ENCODE results near the gene CEP43. TPM values are rescaled to one million over a fixed set of nuclear protein-coding genes. Genes with fewer than 3 reads are reported as not detected.

Gene CEP43
- total RNA-seq, 1 experiment from 2014 or later, result 19.7 TPM

- peaks cover 6% of the 10 kb centered on the region; the same call in 1 of the 2 replicates for H3K9me3 ChIP-seq (ENCODE audit: insufficient read depth, low read depth)
- intact Hi-C loops (cut with micrococcal nuclease; ENCODE audit: unreplicated experiment), result no loop called here
These were observed 27.1 kb upstream of the CEP43 start for GRCh38 chr6:166972101-166972500.

GRCh38 chr6:166976636-166977035 lies 22.6 kb upstream of the CEP43 start:
- no peak overlapping the region for H2AFZ ChIP-seq
- no peaks in the 10 kb centered on the region for H4K20me1 ChIP-seq (ENCODE audit: insufficient read depth)
- H3K4me1 ChIP-seq (replicated peaks; ENCODE audit: insufficient read depth), result no peaks in the 10 kb centered on the region
- CTCF ChIA-PET, result no interaction called here
- TF ChIP-seq EZH2 (IDR thresholded peaks at IDR 0.05; ENCODE audit: low read depth), result no peak
- no peak for TF ChIP-seq CTCF (conservative IDR thresholded peaks at IDR 0.05)
- H3K36me3 ChIP-seq (ENCODE audit: low read depth), result no peaks in the 10 kb centered on the region
- H3K4me3 ChIP-seq, result no peak overlapping the region
- no peak overlapping the region for H3K27ac ChIP-seq
- no peaks in the 10 kb centered on the region for H3K9me2 ChIP-seq (ENCODE audit: insufficient read depth)
- no peaks in the 10 kb centered on the region for H3F3A ChIP-seq (ENCODE audit: insufficient read depth, low read depth)
- intact Hi-C loops (cut with micrococcal nuclease; ENCODE audit: unreplicated experiment), result no loop called here
- no peaks in the 10 kb centered on the region for H3K9me3 ChIP-seq (ENCODE audit: insufficient read depth, low read depth)
- POLR2A ChIA-PET (ENCODE audit: unreplicated experiment), result no interaction called here
- no peaks in the 10 kb centered on the region for H3K79me2 ChIP-seq (ENCODE audit: low read depth)
- no TSS peak for BruUV-seq (replicated peaks)
- no peak for DNase-seq
- no peaks in the 10 kb centered on the region for H3K27me3 ChIP-seq (ENCODE audit: insufficient read depth, low read depth)
- no peak overlapping the region for H3K4me2 ChIP-seq

More at GRCh38 chr6:166972101-166972500, 27.1 kb upstream of the CEP43 start:
- Histone ChIP-seq H3K79me2 (ENCODE audit: low read depth) (no peaks in the 10 kb centered on the region), H3K36me3 (ENCODE audit: low read depth) (no peaks in the 10 kb centered on the region), H2AFZ (no peak overlapping the region), H3K27me3 (ENCODE audit: insufficient read depth, low read depth) (no peaks in the 10 kb centered on the region), H3K4me2 (no peak overlapping the region), H3F3A (ENCODE audit: insufficient read depth, low read depth) (peaks cover under 1% of the 10 kb centered on the region; the same call in 1 of the 2 replicates), H3K27ac (no peak overlapping the region), H3K4me1 (replicated peaks; ENCODE audit: insufficient read depth) (no peaks in the 10 kb centered on the region), H3K9me2 (ENCODE audit: insufficient read depth) (no peaks in the 10 kb centered on the region), H4K20me1 (ENCODE audit: insufficient read depth) (no peaks in the 10 kb centered on the region), H3K4me3 (no peak overlapping the region)
- POLR2A ChIA-PET (ENCODE audit: unreplicated experiment), result no interaction called here
- BruUV-seq (replicated peaks), result no TSS peak
- TF ChIP-seq EZH2 (IDR thresholded peaks at IDR 0.05; ENCODE audit: low read depth) (no peak), CTCF (conservative IDR thresholded peaks at IDR 0.05) (no peak)
- CTCF ChIA-PET, result no interaction called here
- DNase-seq, result no peak

- H3K4me3 ChIP-seq, result no peak overlapping the region
- POLR2A ChIA-PET (ENCODE audit: unreplicated experiment), result no interaction called here
- no peaks in the 10 kb centered on the region for H3K79me2 ChIP-seq (ENCODE audit: low read depth)
- no peaks in the 10 kb centered on the region for H3K36me3 ChIP-seq (ENCODE audit: low read depth)
- no peaks in the 10 kb centered on the region for H4K20me1 ChIP-seq (ENCODE audit: insufficient read depth)
- H3K27ac ChIP-seq, result no peak overlapping the region
- no peaks in the 10 kb centered on the region for H3K9me3 ChIP-seq (ENCODE audit: insufficient read depth, low read depth)
- intact Hi-C loops (cut with micrococcal nuclease; ENCODE audit: unreplicated experiment), result no loop called here
- H3K27me3 ChIP-seq (ENCODE audit: insufficient read depth, low read depth), result no peaks in the 10 kb centered on the region
- H3K4me1 ChIP-seq (replicated peaks; ENCODE audit: insufficient read depth), result no peaks in the 10 kb centered on the region
- H2AFZ ChIP-seq, result no peak overlapping the region
- no TSS peak for BruUV-seq (replicated peaks)
- TF ChIP-seq EZH2 (IDR thresholded peaks at IDR 0.05; ENCODE audit: low read depth) (no peak), CTCF (conservative IDR thresholded peaks at IDR 0.05) (no peak)
- H3F3A ChIP-seq (ENCODE audit: insufficient read depth, low read depth), result no peaks in the 10 kb centered on the region
- no peak overlapping the region for H3K4me2 ChIP-seq
- H3K9me2 ChIP-seq (ENCODE audit: insufficient read depth), result no peaks in the 10 kb centered on the region
- CTCF ChIA-PET, result no interaction called here
- DNase-seq, result no peak
These were observed 21.3 kb upstream of the CEP43 start for GRCh38 chr6:166977621-166978525.
